ENCODE data around the gene EML2. TPM values are rescaled to one million over a fixed set of nuclear protein-coding genes. Genes with fewer than 3 reads are reported as not detected.

Gene EML2
- total RNA-seq, 2 donors from 2014 or later = 96.2 to 106 TPM

GRCh38 chr19:45587873-45588272 is 51.3 kb downstream of the EML2 start:
- no peak overlapping the region for H3K27ac ChIP-seq
- no peak for DNase-seq
- intact Hi-C loops (cut with DNase I) = no loop called here

GRCh38 chr19:45585158-45585577 is 54.0 kb downstream of the EML2 start:
- intact Hi-C loops (cut with DNase I) = no loop called here
- no peaks in the 10 kb centered on the region for H3K4me1 ChIP-seq
- peak overlapping the region; percentile 66 to 98 for H3K9ac ChIP-seq (ENCODE audit: low read depth in 2 of 2, low read length in 2 of 2)
- no peak for DNase-seq
- peak overlapping the region; percentile 92 for H3K27ac ChIP-seq
- no peaks in the 10 kb centered on the region for H3K27me3 ChIP-seq
- TF ChIP-seq CTCF (IDR thresholded peaks at IDR 0.05) = no peak
- H3K36me3 ChIP-seq = no peaks in the 10 kb centered on the region
- H3K4me3 ChIP-seq = peak overlapping the region; percentile 48
- H3K9me3 ChIP-seq = no peaks in the 10 kb centered on the region

More at GRCh38 chr19:45587873-45588272, 51.3 kb downstream of the EML2 start:
- H3K4me1 ChIP-seq = no peaks in the 10 kb centered on the region
- no peaks in the 10 kb centered on the region for H3K27me3 ChIP-seq
- no peak overlapping the region for H3K4me3 ChIP-seq
- no peaks in the 10 kb centered on the region for H3K9me3 ChIP-seq
- TF ChIP-seq CTCF (IDR thresholded peaks at IDR 0.05) = no peak
- no peak overlapping the region for H3K9ac ChIP-seq (ENCODE audit: low read depth in 2 of 2, low read length in 2 of 2)
- H3K36me3 ChIP-seq = no peaks in the 10 kb centered on the region

GRCh38 chr19:45584332-45585157 is 54.7 kb downstream of the EML2 start, which contains the start of gene OPA3:
OPA3 (minus strand) TSS chr19:45584802; CDS start chr19:45584764, 38 bp downstream.
- TF ChIP-seq CTCF (IDR thresholded peaks at IDR 0.05) = no peak
- H3K27ac ChIP-seq = peak within 1 kb of the TSS; percentile 92
- H3K27me3 ChIP-seq = no peaks in the 10 kb centered on the region

GRCh38 chr19:45581576-45581975 is 57.6 kb downstream of the EML2 start:
- Histone ChIP-seq H3K27me3 (no peaks in the 10 kb centered on the region), H3K4me1 (peaks cover 8% of the 10 kb centered on the region), H3K9ac (ENCODE audit: low read depth in 2 of 2, low read length in 2 of 2) (no peak overlapping the region), H3K27ac (no peak overlapping the region), H3K36me3 (no peaks in the 10 kb centered on the region), H3K9me3 (no peaks in the 10 kb centered on the region), H3K4me3 (no peak overlapping the region)
- DNase-seq = no peak
- intact Hi-C loops (cut with DNase I) = no loop called here
- no peak for TF ChIP-seq CTCF (IDR thresholded peaks at IDR 0.05)

More at GRCh38 chr19:45584332-45585157, 54.7 kb downstream of the EML2 start, which contains the start of gene OPA3:
- DNase-seq = peak; percentile 100
- no peaks in the 10 kb centered on the region for H3K36me3 ChIP-seq
- H3K4me3 ChIP-seq = peak within 1 kb of the TSS; percentile 48
- H3K9me3 ChIP-seq = no peaks in the 10 kb centered on the region
- intact Hi-C loops (cut with DNase I) = no loop called here
- peak within 1 kb of the TSS; percentile 93 to 98 for H3K9ac ChIP-seq (ENCODE audit: low read depth in 2 of 2, low read length in 2 of 2)
- H3K4me1 ChIP-seq = no peaks in the 10 kb centered on the region

- Histone ChIP-seq H3K9me3 (no peaks in the 10 kb centered on the region), H3K9ac (ENCODE audit: low read depth in 2 of 2, low read length in 2 of 2) (no peak overlapping the region), H3K27ac (peak overlapping the region; percentile 82), H3K27me3 (no peaks in the 10 kb centered on the region), H3K4me1 (peaks cover 8% of the 10 kb centered on the region), H3K36me3 (no peaks in the 10 kb centered on the region), H3K4me3 (no peak overlapping the region)
- DNase-seq = no peak
- no peak for TF ChIP-seq CTCF (IDR thresholded peaks at IDR 0.05)
- intact Hi-C loops (cut with DNase I) = no loop called here
Observed at GRCh38 chr19:45578861-45579260, 60.3 kb downstream of the EML2 start.

All from colonic mucosa (tissue), 4 donors.